Stimulated activated CD4-positive, alpha-beta T cell treated with anti-CD3 and anti-CD28 coated beads, TNF-alpha, amount 100 ng/mL, for 4 hours (primary cell): ENCODE results near the gene ACACA.

ENCODE experiments used
- DNase-seq, 3 experiments: peaks; one replicate each; pipeline ENCODE4 v3.0.0-alpha.2; 2020; ENCODE audit warnings: low read depth in 3 of 3

Gene ACACA

GRCh38 chr17:37134050-37134449, 272.6 kb downstream of the ACACA start:
- no peak for DNase-seq

GRCh38 chr17:37133136-37133535, 273.5 kb downstream of the ACACA start:
- no peak for DNase-seq

GRCh38 chr17:37131669-37132611, 274.7 kb downstream of the ACACA start:
- DNase-seq = no peak

GRCh38 chr17:37130984-37131446, 275.6 kb downstream of the ACACA start:
- no peak for DNase-seq

GRCh38 chr17:37124821-37125173, 281.8 kb downstream of the ACACA start:
- no peak for DNase-seq

- no peak for DNase-seq
Observed at GRCh38 chr17:37123941-37124820, 282.5 kb downstream of the ACACA start.

GRCh38 chr17:37123386-37123785, 283.2 kb downstream of the ACACA start:
- DNase-seq = no peak

- no peak for DNase-seq
Observed at GRCh38 chr17:37121616-37122015, 285.0 kb downstream of the ACACA start.

GRCh38 chr17:37118366-37119137, 288.1 kb downstream of the ACACA start:
- no peak for DNase-seq

GRCh38 chr17:37117373-37118142, 289.1 kb downstream of the ACACA start:
- no peak for DNase-seq

GRCh38 chr17:37116671-37117185, 289.9 kb downstream of the ACACA start:
- no peak for DNase-seq

GRCh38 chr17:37111329-37111728, 295.3 kb downstream of the ACACA start:
- no peak for DNase-seq

- no peak for DNase-seq
Observed at GRCh38 chr17:37110746-37111145, 295.9 kb downstream of the ACACA start.

GRCh38 chr17:37109731-37110710, 296.6 kb downstream of the ACACA start:
- DNase-seq = no peak

- DNase-seq = no peak
Observed at GRCh38 chr17:37109106-37109505, 297.5 kb downstream of the ACACA start.

- no peak for DNase-seq
Observed at GRCh38 chr17:37107406-37108083, 299.1 kb downstream of the ACACA start.

- DNase-seq = no peak
Observed at GRCh38 chr17:37106049-37106448, 300.6 kb downstream of the ACACA start.

- no peak for DNase-seq
Observed at GRCh38 chr17:37103231-37103630, 303.4 kb downstream of the ACACA start.

- no peak for DNase-seq
Observed at GRCh38 chr17:37101306-37101705, 305.3 kb downstream of the ACACA start.
